GM19397 (cell line): ENCODE measurements around the gene MFSD2A.
"Not testable (repeated sequence)": the region's sequence is repeated elsewhere in the genome, so short reads cannot be mapped to it uniquely, and the experiment has no call there.

Experiments
- ATAC-seq: cut with Tn5 transposase; IDR thresholded peaks from one replicate; pipeline ENCODE4 v1.9.1; 2021; ENCODE audit warnings: mild to moderate bottlenecking, moderate library complexity; ENCODE audit not compliant: unreplicated experiment

MFSD2A gene

DNA sequence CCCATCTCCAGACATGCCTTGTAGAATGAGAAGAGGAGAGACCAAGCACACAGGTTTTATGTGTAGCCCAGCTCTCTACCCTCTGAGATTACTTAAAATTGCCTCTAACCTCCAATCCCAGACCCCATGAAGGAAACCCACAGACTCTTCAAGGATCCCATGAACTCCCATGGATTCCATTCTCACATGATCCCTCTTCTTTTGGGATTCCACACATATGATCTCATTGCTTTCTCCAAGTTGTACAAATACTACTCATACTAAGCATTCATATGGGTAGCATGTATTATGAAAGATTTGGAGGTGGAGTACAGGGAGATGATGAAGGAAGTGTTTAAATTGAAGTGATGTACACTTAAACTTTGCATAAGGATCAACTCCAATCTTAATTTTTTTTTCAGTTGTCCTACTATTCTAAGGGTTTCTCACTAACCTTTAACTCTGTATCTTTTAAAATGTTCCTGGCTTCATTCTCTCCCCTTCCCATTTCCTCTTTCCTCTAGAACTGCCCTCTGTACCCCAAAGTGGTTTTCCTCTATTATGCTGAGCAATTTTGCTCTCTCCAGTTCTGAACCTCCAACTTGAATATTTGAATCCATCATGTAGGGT lies 41.6 kb downstream of the MFSD2A start:
- no peak for ATAC-seq

DNA sequence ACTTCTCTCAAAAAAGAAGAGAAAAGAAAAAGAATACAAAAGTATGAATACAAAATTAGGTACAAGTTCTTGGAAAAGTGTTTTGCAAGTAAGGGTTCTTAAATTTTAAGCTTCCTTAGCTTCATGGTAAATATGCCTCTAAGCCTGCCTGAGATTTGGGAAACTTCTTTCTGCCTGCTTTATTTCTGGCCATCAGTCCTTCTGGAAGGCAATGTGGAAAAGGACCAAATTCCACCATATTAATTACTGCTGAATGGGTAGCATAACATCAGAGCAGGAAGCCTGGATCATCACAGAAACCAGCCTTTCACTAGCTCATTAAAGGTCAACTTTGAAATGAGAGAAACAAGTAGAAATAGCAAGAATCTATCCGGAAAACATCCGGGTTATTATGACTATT lies 46.5 kb downstream of the MFSD2A start:
- no peak for ATAC-seq

DNA sequence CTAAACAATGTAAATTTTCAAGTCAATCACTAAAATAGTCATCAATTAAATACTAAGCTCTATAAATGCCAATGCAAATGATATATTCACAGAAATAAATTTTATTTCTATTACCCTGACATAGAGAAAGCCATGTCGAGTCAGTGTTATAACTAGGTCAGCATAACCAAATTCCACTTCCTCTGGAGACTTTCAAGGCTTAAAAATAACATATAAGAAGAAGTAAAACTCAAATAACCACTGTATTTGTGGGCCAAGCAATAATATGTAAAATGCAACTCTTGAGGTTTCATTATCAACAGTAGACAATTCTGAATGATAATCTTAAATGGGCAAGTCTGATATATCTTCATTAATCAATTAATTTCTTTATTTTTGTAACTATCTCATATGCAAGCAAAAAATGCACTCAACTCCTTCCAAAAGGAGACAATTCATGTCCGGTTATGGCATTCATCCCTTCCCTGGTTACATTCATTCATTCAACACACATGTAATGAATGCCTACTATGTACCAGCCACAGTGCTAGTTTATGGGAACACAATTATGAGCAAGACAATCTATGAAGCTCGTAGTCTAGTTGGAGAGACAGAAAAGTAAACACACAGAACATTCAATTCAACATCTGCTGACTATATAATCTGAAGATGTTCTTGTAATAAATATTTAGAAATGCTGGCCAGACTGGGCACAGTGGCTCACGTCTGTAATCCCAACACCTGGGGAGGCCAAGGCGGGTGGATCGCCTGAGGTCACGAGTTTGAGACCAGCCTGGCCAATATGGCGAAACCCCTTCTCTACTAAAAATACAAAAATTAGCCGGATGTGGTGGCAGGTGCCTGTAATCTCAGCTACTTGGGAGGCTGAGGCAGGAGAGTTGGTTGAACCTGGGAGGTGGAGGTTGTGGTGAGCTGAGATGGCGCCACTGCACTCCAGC lies 48.5 kb downstream of the MFSD2A start:
- ATAC-seq, result no peak

DNA sequence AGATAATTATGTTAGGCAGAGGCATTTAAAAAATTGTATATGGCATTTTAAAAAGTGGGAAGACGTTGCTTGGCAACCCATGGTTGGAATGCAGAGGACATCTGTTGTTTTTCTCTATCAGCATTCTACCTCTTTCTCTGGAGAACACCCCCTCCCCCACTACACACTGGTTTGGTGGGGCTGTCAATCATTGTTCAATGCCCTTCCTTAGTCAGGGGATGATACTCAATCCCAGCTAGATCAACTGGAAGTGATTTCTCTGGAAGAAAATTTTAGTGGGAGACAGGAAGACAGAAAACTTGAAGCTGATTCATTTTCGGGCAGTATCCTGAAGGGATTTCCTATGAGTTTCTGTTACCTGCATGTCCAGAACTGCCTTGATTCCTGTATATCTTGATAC lies 49.9 kb downstream of the MFSD2A start:
- no peak for ATAC-seq

DNA sequence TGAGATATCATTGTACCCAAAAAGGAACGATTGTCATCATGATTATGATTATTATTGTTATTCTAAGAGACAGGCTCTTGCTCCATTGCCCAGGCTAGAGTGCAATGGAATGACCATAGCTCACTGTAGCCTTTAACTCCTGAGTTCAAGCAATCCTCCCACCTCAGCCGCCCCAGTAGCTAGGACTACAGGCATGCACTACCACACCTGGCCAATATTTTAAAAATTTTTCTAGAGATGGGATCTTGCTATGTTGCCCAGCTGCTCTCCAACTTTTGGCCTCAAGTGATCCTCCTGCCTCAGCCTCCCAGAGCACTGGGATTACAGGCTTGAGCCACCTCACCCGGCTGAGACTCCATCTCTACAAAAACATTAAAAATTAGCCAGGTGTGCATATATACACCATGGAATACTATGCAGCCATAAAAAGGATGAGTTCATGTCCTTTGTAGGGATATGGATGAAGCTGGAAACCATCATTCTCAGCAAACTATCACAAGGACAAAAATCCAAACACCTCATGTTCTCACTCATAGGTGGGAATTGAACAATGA lies 52.6 kb downstream of the MFSD2A start:
- not testable (repeated sequence) for ATAC-seq

DNA sequence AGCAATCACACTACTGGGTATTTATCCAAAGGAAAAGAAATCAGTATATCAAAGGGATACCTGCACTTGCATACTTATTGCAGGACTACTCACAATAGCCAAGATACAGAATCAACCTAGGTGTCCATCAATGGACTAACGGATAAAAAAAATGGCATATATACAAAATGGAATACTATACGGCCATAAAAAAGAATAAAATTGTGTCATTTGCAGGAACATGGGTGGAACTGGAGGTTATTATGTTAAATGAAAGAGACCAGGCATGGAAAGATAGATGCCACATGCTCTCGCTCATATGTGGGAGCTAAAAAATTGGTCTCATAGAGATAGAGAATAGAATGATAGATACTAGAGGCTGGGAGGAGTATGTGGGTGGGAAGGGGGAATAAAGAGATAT lies 56.3 kb downstream of the MFSD2A start:
- ATAC-seq, result no peak

DNA sequence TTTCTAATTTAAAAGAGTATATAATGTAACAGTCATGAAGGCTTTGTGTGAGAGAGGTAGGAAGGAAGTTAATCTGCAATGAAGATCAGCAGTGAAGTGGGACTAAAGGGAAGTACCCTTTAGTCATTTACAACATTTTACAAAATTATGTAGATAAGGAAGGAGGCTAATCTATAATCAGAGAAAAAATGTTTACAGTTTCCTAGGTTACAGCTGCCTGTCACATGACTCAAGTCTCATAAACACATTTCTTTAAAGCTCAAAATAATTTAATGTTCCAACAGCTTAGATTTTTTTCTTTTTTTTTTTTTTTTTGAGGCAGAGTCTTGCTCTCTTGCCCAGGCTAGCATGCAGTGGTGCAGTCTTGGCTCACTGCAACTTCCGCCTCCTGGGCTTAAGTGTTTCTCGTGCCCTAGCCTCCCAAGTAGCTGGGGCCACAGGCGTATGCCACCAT lies 59.3 kb downstream of the MFSD2A start:
- no peak for ATAC-seq

DNA sequence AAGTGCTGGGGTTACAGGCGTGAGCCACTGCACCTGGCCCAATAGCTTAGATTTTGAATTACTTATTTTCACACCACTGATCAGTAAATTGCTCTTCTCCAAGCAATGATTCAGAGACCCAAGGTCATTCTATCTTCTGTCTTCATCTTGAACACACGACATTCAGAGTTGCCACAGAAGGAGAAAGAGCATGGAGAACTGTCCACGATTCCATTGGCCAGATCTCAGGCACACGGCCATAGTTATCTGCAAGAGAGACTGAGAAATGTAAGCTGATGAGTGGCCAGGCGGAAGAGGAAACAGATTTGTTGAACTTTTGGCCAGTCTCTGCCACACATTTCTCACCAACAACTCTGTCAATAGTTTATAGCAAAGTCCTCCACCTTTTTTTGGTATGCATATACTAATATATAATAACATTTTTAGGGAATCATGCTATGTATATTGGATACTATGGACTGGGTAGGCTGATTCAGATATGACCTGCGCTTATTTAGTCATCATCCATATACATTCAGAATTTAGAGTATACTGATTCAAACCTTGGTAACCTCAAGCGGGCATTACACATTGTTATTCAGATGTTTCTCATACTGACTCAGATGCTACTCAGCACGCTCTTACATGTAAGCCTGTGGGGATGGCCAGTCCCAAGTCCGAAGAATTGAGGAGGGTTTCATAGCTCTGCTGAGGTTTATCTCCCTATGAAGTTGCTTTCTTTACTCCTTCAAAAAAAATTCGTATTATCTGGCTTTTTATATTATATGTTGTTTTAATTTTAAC lies 60.1 kb downstream of the MFSD2A start:
- ATAC-seq, result no peak

DNA sequence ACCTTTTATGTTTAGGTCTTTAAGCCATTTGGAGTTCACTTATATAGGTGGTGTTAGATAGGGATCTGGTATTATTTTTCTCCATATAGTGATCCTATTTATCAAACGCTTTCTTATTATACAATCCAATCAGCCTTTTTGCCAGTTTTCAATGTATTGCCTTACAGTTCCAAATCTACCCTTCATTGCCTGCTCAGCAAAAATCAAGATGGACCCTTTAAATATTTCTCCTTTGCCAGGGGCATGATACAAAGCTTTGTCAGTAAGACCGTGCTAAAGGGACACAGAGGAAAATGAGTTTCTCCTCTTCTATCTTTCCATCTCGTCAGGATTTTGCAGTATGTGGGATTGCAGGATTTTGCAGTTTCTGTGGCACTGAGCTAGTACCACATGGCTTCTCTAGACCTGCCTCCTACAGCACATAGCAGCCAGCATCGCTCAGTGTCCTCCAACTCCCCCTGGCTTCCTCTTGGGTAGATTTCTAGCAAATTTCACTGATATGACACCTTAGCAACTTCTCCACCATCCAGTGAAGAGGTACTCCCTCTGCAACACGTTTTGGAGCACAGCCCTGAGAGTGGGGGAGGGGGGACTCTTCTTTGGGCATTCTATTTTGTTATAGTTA lies 63.1 kb downstream of the MFSD2A start:
- no peak for ATAC-seq
